B cell (primary cell): ENCODE data around the gene RAB6B.

ENCODE experiments used
- CTCF ChIP-seq: fragments of 200-600 bp; IDR thresholded peaks from one replicate; pipeline ENCODE4 v1.8.0; 2022; ENCODE audit warnings: antibody characterized with exemption, mild to moderate bottlenecking
- EZH2 ChIP-seq: IDR thresholded peaks from 2 replicates; pipeline ENCODE4 v1.6.1; 2012; ENCODE audit warnings: borderline replicate concordance, low read depth, mild to moderate bottlenecking, moderate library complexity, low read length; ENCODE audit not compliant: insufficient read depth, poor library complexity, severe bottlenecking

GRCh38 chr3:133840055-133840737 is 55.5 kb downstream of the RAB6B start:
- TF ChIP-seq CTCF, result no peak
- TF ChIP-seq EZH2, result no peak
